K562 (cell line): ENCODE results near the gene KIF9. TPM values are rescaled to one million over a fixed set of nuclear protein-coding genes. Genes with fewer than 3 reads are reported as not detected.
"Not testable (repeated sequence)": the region's sequence is repeated elsewhere in the genome, so short reads cannot be mapped to it uniquely, and the experiment has no call there.

ENCODE experiments used
- ATAC-seq: fragments of 200-7000 bp; cut with Tn5 transposase; 3 replicates; pipeline ENCODE4 v1.9.1; 2020; ENCODE audit warnings: moderate library complexity
- BruUV-seq: library from RNA; stranded (reverse); fragments of 400-500 nt; replicated peaks from 2 replicates; lab custom pipeline; 2021; lab: Mats Ljungman, UMichigan
- CTCF ChIA-PET: fragments of 300-600 bp; formaldehyde crosslinking; extraction: SDS; loops from one replicate; lab custom pipeline; 2021; ENCODE audit warnings: low intra/inter-chr PET ratio; lab: Yijun Ruan, JAX
- POLR2A ChIA-PET: fragments of 300-600, 350-650 bp; sonication (Branson Sonifier 250); formaldehyde crosslinking; extraction: SDS; loops from one replicate; lab custom pipeline; 2021; ENCODE audit warnings: antibody characterized with exemption, inconsistent platforms; lab: Yijun Ruan, JAX
- DNase-seq, 4 experiments: peaks; one replicate each; pipeline versions ENCODE4 v3.0.0 to v3.0.0-alpha.2; 2011 to 2018; ENCODE audit warnings: low spot score in 3 of 4, mixed read lengths in 3 of 4; ENCODE audit errors: extremely low read depth in 1 of 4
- FAIRE-seq: peaks from 2 replicates; lab custom pipeline; 2011; peaks lifted over from hg19 to GRCh38; lab: Jason Lieb, UNC
- H2AFZ ChIP-seq: 2 replicates; pipeline ENCODE4 v1.6.0; 2011; ENCODE audit warnings: low read depth, low read length, control low read depth, inconsistent platforms
- H3K27ac ChIP-seq: fragments of 200-600 bp; 3 replicates; pipeline ENCODE4 v1.8.0; 2011; ENCODE audit warnings: low read depth, mild to moderate bottlenecking, control low read depth, inconsistent platforms, low read length, moderate library complexity, mixed read lengths; ENCODE audit errors: extremely low read depth
- H3K27me3 ChIP-seq, 2 experiments: fragments of 300-600 bp in 1 of 2; 2 replicates in 1 of 2; 3 replicates in 1 of 2; pipeline versions ENCODE4 v1.6.0 to v1.8.0; 2011; ENCODE audit warnings: inconsistent platforms in 2 of 2, low read length in 2 of 2, mild to moderate bottlenecking in 1 of 2, mixed read lengths in 1 of 2, moderate library complexity in 1 of 2; ENCODE audit not compliant: control insufficient read depth in 2 of 2, insufficient read depth in 2 of 2
- H3K36me3 ChIP-seq: fragments of 300-600 bp; 3 replicates; pipeline ENCODE4 v1.8.0; 2011; ENCODE audit warnings: mild to moderate bottlenecking, low read length, inconsistent platforms; ENCODE audit not compliant: control insufficient read depth, insufficient read depth
- H3K4me1 ChIP-seq, 2 experiments: fragments of 200-600 bp in 1 of 2; replicated peaks in 1 of 2; 2 replicates in 1 of 2; 3 replicates in 1 of 2; pipeline versions ENCODE4 v1.5.1 to v1.8.0; 2011; ENCODE audit warnings: inconsistent platforms in 2 of 2, low read length in 2 of 2, mild to moderate bottlenecking in 1 of 2, mixed read lengths in 1 of 2, moderate library complexity in 1 of 2; ENCODE audit not compliant: control insufficient read depth in 2 of 2, insufficient read depth in 2 of 2
- H3K4me2 ChIP-seq: 2 replicates; pipeline ENCODE4 v1.6.1; 2011; ENCODE audit warnings: low read length, control low read depth, inconsistent platforms, mixed read lengths; ENCODE audit not compliant: insufficient read depth
- H3K4me3 ChIP-seq: fragments of 200-600 bp; sonication (generic), shearing (Covaris generic); 2 replicates; pipeline ENCODE4 v1.5.1; 2016; ENCODE audit warnings: control low read depth, inconsistent platforms
- H3K79me2 ChIP-seq: fragments of 200-600 bp; 3 replicates; pipeline ENCODE4 v1.8.0; 2011; ENCODE audit warnings: low read length, inconsistent platforms; ENCODE audit not compliant: control insufficient read depth, insufficient read depth
- H3K9ac ChIP-seq, 2 experiments: 2 replicates each; pipeline versions ENCODE4 v1.6.0 to v1.6.1; 2011; ENCODE audit warnings: low read depth in 2 of 2, low read length in 2 of 2, control low read depth in 1 of 2, inconsistent platforms in 1 of 2, mild to moderate bottlenecking in 1 of 2, mixed read lengths in 1 of 2; ENCODE audit not compliant: insufficient read depth in 1 of 2
- H3K9me1 ChIP-seq: one replicate; pipeline ENCODE4 v1.6.0; 2011; ENCODE audit warnings: inconsistent platforms, mild to moderate bottlenecking, low read length, moderate library complexity; ENCODE audit not compliant: control insufficient read depth, insufficient read depth
- H3K9me3 ChIP-seq: replicated peaks from 2 replicates; pipeline ENCODE4 v1.5.1; 2011; ENCODE audit warnings: low read depth, low read length, inconsistent platforms; ENCODE audit not compliant: control insufficient read depth, insufficient read depth
- H4K20me1 ChIP-seq: replicated peaks from 2 replicates; pipeline ENCODE4 v1.6.1; 2011; ENCODE audit warnings: low read length, inconsistent platforms, mixed read lengths; ENCODE audit not compliant: control insufficient read depth, insufficient read depth
- CEBPB ChIP-seq: fragments of 450-650 bp; IDR thresholded peaks from 2 replicates; pipeline ENCODE4 v1.6.1; 2016; ENCODE audit warnings: missing genetic modification characterization, missing compliant biosample characterization
- CEBPG ChIP-seq, 3 experiments: fragments of 200-800 bp in 1 of 3; sonication (Bioruptor generic) in 1 of 3; sonication (generic) in 1 of 3; formaldehyde crosslinking in 1 of 3; IDR thresholded peaks in 2 of 3; conservative IDR thresholded peaks in 1 of 3; 2 replicates each; pipeline versions ENCODE4 v1.6.1 to v1.8.0; 2016 to 2022; ENCODE audit warnings: missing compliant biosample characterization in 2 of 3, missing genetic modification characterization in 2 of 3, mild to moderate bottlenecking in 1 of 3, missing genetic modification reagents in 1 of 3
- COPS2 ChIP-seq: fragments of 450-650 bp; conservative IDR thresholded peaks from 2 replicates; pipeline ENCODE4 v1.6.1; 2016; ENCODE audit warnings: mild to moderate bottlenecking, moderate library complexity
- MAFK ChIP-seq: IDR thresholded peaks from 2 replicates; pipeline ENCODE4 v1.6.1; 2011; ENCODE audit warnings: low read length, improper control_type of control experiment
- MEIS2 ChIP-seq: fragments of 450-650 bp; IDR thresholded peaks from 2 replicates; pipeline ENCODE4 v1.6.1; 2014; ENCODE audit warnings: mild to moderate bottlenecking; ENCODE audit not compliant: partially characterized antibody
- ZC3H4 ChIP-seq: sonication (generic); formaldehyde crosslinking; IDR thresholded peaks from 2 replicates; pipeline ENCODE4 v1.9.0; 2021; ENCODE audit warnings: missing genetic modification reagents, borderline replicate concordance
- ZNF146 ChIP-seq: IDR thresholded peaks from one replicate; pipeline ENCODE4 v1.6.1; 2018; ENCODE audit warnings: missing compliant biosample characterization; ENCODE audit not compliant: unreplicated experiment
- WGBS: fragments of 100-300 bp; shearing (Covaris generic); methylation state at CpG from one replicate; pipeline ENCODE4 v1.1.6; 2016; ENCODE audit warnings: low coverage, mixed read lengths; ENCODE audit not compliant: insufficient coverage; ENCODE audit errors: missing lambda C conversion rate; 5-methylcytosine and 5-hydroxymethylcytosine counted together
- in situ Hi-C: fragments of 300-500 bp; cut with MboI; formaldehyde crosslinking; loops from 4 replicates; pipeline ENCODE4 v1.15.0; 2018; ENCODE audit warnings: inconsistent platforms, mixed read lengths
- intact Hi-C: fragments of 100-400 bp; cut with micrococcal nuclease; formaldehyde crosslinking; loops from 2 replicates; pipeline ENCODE4 v1.14.2; 2022
- polyA plus RNA-seq, 8 experiments: library from polyadenylated mRNA; depleted of rRNA in 4 of 8; stranded (reverse) in 5 of 8; unstranded in 3 of 8; fragments of >200 nt; fragmentation: Nextera tagmentation in 2 of 8; fragmentation: Illumina TruSeq in 1 of 8; extraction: Ambion mirVana in 2 of 8; extraction: Trizol in 1 of 8; gene quantifications; 2 replicates each; pipeline versions ENCODE4 v1.2.1 to v1.2.3, GENCODE V29; 2011 to 2014; ENCODE audit warnings: inconsistent platforms in 1 of 8, missing spikeins in 1 of 8
- total RNA-seq, 7 experiments: library from RNA; depleted of rRNA in 6 of 7; stranded (reverse); fragments of >200 nt in 6 of 7; fragmentation: Illumina TruSeq in 2 of 7; extraction: Trizol in 2 of 7; gene quantifications; 2 replicates each; pipeline versions ENCODE4 v1.2.1 to v1.2.3, GENCODE V29; 2011 to 2021; ENCODE audit warnings: low replicate concordance in 1 of 7
- TF ChIP-seq, protein P1 (sequence below): fragments of 450-650 bp; formaldehyde crosslinking; IDR thresholded peaks from 2 replicates; pipeline ENCODE4 v1.4.0; 2020; ENCODE audit warnings: mild to moderate bottlenecking, moderate library complexity

KIF9 gene
- total and polyA plus RNA-seq, 9 of the 15 experiments (the other 6 are each of a cell fraction or from before 2014, with no cell fraction given), result 16.9 to 56.9 (median 25.0) TPM

DNA sequence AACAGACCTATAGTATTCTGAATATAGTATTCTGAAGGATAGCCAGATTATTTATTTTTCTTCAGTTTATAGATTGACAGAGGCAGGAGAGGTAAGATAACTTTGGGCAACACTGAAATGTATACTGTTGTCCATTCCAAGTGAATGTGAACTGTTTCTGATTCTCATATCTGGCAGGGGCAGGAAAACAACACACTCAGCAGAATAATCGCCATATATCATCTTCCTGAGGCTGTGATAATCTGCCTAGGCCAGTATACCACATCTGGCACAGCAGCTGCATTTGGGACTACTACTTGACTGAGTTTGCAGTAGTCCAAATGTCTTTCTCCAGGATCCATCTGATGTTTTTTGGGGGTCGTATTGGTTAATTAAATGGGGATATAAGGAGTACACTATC lies 96.3 kb downstream of the KIF9 start (continued):
- TF ChIP-seq, protein P1, sequence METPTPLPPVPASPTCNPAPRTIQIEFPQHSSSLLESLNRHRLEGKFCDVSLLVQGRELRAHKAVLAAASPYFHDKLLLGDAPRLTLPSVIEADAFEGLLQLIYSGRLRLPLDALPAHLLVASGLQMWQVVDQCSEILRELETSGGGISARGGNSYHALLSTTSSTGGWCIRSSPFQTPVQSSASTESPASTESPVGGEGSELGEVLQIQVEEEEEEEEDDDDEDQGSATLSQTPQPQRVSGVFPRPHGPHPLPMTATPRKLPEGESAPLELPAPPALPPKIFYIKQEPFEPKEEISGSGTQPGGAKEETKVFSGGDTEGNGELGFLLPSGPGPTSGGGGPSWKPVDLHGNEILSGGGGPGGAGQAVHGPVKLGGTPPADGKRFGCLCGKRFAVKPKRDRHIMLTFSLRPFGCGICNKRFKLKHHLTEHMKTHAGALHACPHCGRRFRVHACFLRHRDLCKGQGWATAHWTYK (CRISPR knock-in tag), result no peak
- peak; percentile 74 for TF ChIP-seq MEIS2
- TF ChIP-seq COPS2, result no peak
- TF ChIP-seq ZNF146 (CRISPR knock-in tag), result no peak
- TF ChIP-seq ZC3H4 (CRISPR knock-in tag), result no peak
- TF ChIP-seq MAFK, result peak; percentile 84

DNA sequence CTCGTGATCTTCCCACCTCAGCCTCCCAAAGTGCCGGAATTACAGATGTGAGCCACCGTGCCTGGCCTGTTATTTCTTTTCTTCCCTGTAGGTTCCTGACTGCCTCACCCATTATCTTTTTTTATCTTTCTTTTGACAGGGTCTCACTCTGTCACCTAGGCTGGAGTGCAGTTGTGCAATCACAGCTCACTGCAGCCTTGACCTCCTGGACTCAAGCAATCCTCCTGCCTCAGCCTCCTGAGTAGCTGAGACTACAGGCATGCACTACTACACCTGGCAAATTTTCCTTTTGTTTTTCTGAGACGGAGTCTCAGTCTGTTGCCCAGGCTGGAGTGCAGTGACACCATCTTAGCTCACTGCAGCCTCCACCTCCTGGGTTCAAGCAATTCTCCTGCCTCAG lies 100.9 kb downstream of the KIF9 start:
- H3K9me3 ChIP-seq; H3K36me3 ChIP-seq; CTCF ChIA-PET; in situ Hi-C loops; H4K20me1 ChIP-seq; ATAC-seq; H3K9ac ChIP-seq; DNase-seq; H3K4me1 ChIP-seq; H2AFZ ChIP-seq; H3K4me2 ChIP-seq; H3K79me2 ChIP-seq; H3K27me3 ChIP-seq; FAIRE-seq; H3K27ac ChIP-seq; BruUV-seq; intact Hi-C loops; H3K4me3 ChIP-seq; H3K9me1 ChIP-seq; TF ChIP-seq CEBPG (tag; conservative IDR thresholded peaks at IDR 0.05 in 1 of 2, IDR thresholded peaks at IDR 0.05 in 1 of 2): not testable (repeated sequence)
- 73% methylated on average over 4 of the region's 4 CpGs for WGBS
- POLR2A ChIA-PET, result interaction anchor here (1.6 kb wide), 1 partner anchor 10 kb away, joined by 3 read pairs; no protein-coding TSS in a partner anchor
- TF ChIP-seq CEBPG (CRISPR knock-in tag; IDR thresholded peaks at IDR 0.05) (peak; percentile 24; the same call in 1 of the 2 replicates), CEBPB (tag) (peak; percentile 73)
- TF ChIP-seq, all 486 proteins: peak for 2; not testable (repeated sequence) for 484

DNA sequence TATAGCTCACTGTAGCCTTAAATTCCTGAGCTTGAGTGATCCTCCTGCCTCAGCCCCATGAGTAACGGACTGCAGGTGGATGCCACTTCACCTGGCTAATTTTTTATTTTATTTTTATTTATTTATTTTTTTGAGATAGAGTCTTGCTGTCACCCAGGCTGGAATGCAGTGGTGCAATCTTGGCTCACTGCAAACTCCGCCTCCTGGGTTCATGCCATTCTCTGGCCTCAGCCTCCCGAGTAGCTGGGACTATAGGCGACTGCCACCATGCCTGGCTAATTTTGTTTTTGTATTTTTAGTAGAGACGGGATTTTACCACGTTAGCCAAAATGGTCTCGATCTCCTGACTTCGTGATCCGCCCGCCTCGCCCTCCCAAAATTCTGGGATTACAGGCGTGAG lies 102.6 kb downstream of the KIF9 start:
- H3K79me2 ChIP-seq, H3K4me3 ChIP-seq, H4K20me1 ChIP-seq, H2AFZ ChIP-seq, ATAC-seq, H3K9me3 ChIP-seq, FAIRE-seq, CTCF ChIA-PET, H3K9ac ChIP-seq, H3K4me2 ChIP-seq, H3K27me3 ChIP-seq, in situ Hi-C loops, DNase-seq, H3K36me3 ChIP-seq, BruUV-seq, H3K4me1 ChIP-seq, H3K9me1 ChIP-seq, intact Hi-C loops, H3K27ac ChIP-seq: not testable (repeated sequence)
- 88% methylated on average over 12 of the region's 12 CpGs for WGBS
- POLR2A ChIA-PET, result interaction anchor here (1.2 to 1.4 kb wide), 3 partner anchors 10 to 16 kb away, joined by 4 to 10 read pairs (median 4); partner anchors contain the start of gene SETD2
